Right ventricle myocardium superior (tissue), 1 donor: Measurements from ENCODE around the gene ZFPL1. TPM values are rescaled to one million over a fixed set of nuclear protein-coding genes. Genes with fewer than 3 reads are reported as not detected.
A peak's percentile ranks its signal among the peaks of the same experiment; 100 is the strongest.

Source experiments
- ATAC-seq: fragments of 200-7000 bp; cut with Tn5 transposase; one replicate; pipeline ENCODE4 v1.9.1; 2020; ENCODE audit warnings: mild to moderate bottlenecking; ENCODE audit not compliant: poor library complexity
- DNase-seq: peaks from one replicate; pipeline ENCODE4 v3.0.0-alpha.2; 2020
- intact Hi-C: fragments of 100-400 bp; cut with DNase I; formaldehyde crosslinking; loops from one replicate; pipeline ENCODE4 v1.11.2; 2022
- microRNA-seq: library from miRNA; unstranded; fragments of <30 nt; microRNA quantifications from one replicate; pipeline ENCODE4 v1.2.0, GENCODE V29; 2020
- total RNA-seq: library from RNA; stranded (reverse); fragmentation: NEBNext Ultra II Directional; extraction: Animal tissue kit (Norgen Biotek cat#: 25700); gene quantifications from one replicate; pipeline ENCODE4 v1.2.1, GENCODE V29; 2021
- donor health status: DM: no; HTN: yes; CAD: no; lungs with severe emphysema.

Gene ZFPL1
- total RNA-seq, 1 donor from 2014 or later = 19.9 TPM

DNA sequence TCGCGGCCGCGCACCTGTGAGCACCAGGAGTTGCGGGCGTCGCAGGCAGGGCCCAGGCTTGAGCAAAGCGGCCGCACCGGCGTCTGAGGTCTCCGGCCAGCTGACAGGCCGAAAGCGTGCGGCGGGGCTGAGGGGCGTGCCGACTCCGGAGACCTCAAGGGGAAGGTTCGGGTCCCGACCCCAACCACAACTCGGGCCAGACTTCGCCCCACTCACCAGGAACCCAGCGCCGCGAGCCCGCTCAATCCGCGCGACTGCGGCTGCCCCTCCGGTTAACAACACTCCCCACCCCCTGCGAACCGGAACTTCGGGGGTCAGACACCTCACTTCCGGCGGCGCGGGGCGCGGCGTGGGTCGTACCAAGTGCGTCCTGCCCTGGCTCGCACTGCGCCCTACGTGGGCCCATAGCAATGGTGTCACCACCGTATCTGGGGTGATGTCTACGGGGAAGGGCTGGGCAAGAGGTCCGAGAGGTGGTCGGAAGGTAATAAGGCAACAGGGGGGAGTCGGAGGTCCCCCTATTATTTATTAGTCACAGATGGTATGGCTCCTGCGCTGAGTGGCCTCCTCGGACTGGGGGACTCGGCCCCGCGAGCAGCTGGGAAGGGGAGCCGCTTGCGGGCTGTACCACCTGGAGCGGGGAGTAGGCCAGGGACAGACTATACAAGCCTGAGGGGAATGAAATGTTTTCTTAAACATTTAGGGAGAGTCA is 50.4 kb downstream of the ZFPL1 start, which contains the start of gene SYVN1:
Gene SYVN1, minus strand, starts transcription at position 280 of the 712 bp plus-strand sequence. CDS start 918 bp downstream, outside the sequence.
- DNase-seq (peak; percentile 94), ATAC-seq (peak; percentile 94)
- intact Hi-C loops = no loop called here

DNA sequence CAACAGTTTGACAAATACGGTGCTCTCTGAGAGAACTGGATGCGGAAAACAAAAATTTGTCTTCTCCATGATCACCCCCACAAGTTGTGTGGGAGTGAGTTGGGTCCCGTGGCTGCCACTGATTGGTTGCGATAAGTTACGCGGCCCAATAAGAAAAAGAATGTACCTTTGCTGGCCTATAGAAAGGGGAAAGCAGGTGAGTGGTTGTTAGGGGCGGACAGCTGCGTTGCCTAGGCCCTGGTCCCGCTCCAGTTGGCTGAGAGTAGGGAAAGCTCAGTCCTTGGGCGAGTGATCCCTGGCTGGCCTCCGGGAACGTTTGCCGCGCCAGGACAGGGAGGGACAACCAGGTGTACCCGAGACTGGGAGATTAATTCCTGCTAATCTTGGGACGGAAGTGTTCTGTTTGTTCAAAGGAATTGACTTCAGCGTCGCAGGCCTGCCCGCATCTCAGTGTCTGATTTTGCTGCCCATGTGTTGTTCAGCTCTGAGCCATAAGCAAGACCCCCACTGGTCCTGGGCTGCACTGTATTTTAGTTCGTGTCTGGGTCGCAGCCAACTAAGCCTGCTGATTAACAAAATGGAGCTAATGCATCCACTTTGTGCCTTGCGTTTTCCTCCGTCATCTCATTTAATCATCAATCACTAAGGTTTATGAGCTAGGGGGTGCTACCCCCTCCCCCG is 51.1 kb downstream of the ZFPL1 start:
- ATAC-seq (peak; percentile 92), DNase-seq (peak; percentile 92)
- intact Hi-C loops = no loop called here

- ATAC-seq (no peak), DNase-seq (no peak)
- intact Hi-C loops = no loop called here
These were observed 51.7 kb downstream of the ZFPL1 start for GRCh38 chr11:65135633-65136145.

DNA sequence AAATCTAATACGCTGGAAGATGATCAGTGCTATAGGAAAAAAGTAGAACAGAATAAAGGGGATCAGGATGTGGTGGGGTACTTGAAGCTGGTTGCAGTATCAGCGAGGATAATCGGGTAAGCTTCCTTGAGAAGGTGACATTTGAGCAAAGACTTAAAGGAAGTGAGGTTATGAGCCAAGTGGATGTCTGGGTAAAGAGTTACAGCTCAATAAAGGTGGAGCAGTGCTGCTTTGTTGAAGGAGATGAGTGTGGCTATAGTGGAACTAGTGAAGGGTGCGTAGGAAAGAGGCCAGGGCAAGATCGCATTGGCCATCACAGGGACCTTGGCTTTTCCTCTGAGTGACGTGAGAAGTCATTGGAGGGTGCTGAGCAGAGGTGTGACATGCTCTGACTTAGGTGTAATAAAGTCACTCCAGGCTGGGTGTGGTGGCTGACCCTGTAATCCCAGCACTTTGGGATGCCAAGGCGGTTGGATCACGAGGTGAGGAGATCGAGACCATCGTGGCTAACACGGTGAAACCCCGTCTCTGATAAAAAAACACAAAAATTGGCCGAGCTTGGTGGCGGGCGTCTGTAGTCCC is 52.6 kb downstream of the ZFPL1 start:
- ATAC-seq (no peak), DNase-seq (no peak)
- intact Hi-C loops = no loop called here

Small RNA genes within 50 kb of the gene (microRNA-seq; reads per million reads assigned to microRNA genes)
- not detected for gene MIR6751

Other genes starting within 250 kb of the ZFPL1 start
- gene CDC42BPG, start 239.6 kb upstream of the ZFPL1 start, total RNA-seq = 0.35 TPM
- gene EHD1, start 205.6 kb upstream of the ZFPL1 start, total RNA-seq = 47.4 TPM
- gene ATG2A, start 167.0 kb upstream of the ZFPL1 start, total RNA-seq = 11.5 TPM
- gene PPP2R5B, start 159.5 kb upstream of the ZFPL1 start, total RNA-seq = 20.6 TPM
- gene GPHA2, start 148.3 kb upstream of the ZFPL1 start, total RNA-seq = not detected
- gene MAJIN, start 112.1 kb upstream of the ZFPL1 start, total RNA-seq = not detected
- 2.0 TPM for gene BATF2, start 87.3 kb upstream of the ZFPL1 start, total RNA-seq
- 126 TPM for gene ARL2, start 70.1 kb upstream of the ZFPL1 start, total RNA-seq
- 18.0 TPM for gene SNX15, start 56.8 kb upstream of the ZFPL1 start, total RNA-seq
- 7.8 TPM for gene SAC3D1, start 43.0 kb upstream of the ZFPL1 start, total RNA-seq
- 3.1 TPM for gene NAALADL1, start 25.7 kb upstream of the ZFPL1 start, total RNA-seq
- gene CDCA5, start 182 bp upstream of the ZFPL1 start, total RNA-seq = 1.4 TPM
- gene VPS51, start 12.0 kb downstream of the ZFPL1 start, total RNA-seq = 88.1 TPM
- gene TM7SF2, start 27.6 kb downstream of the ZFPL1 start, total RNA-seq = 72.4 TPM
- gene ZNHIT2, start 33.5 kb downstream of the ZFPL1 start, total RNA-seq = 5.7 TPM
- gene FAU, start 37.9 kb downstream of the ZFPL1 start, total RNA-seq = 666 TPM
- 33.5 TPM for gene MRPL49, start 38.1 kb downstream of the ZFPL1 start, total RNA-seq
- gene SYVN1, start 50.3 kb downstream of the ZFPL1 start, total RNA-seq = 29.9 TPM
- gene SPDYC, start 86.0 kb downstream of the ZFPL1 start, total RNA-seq = not detected
- gene CAPN1, start 97.7 kb downstream of the ZFPL1 start, total RNA-seq = 66.9 TPM
- 4.9 TPM for gene POLA2, start 177.7 kb downstream of the ZFPL1 start, total RNA-seq
- 14.0 TPM for gene CDC42EP2, start 230.6 kb downstream of the ZFPL1 start, total RNA-seq
- gene DPF2, start 249.6 kb downstream of the ZFPL1 start, total RNA-seq = 49.3 TPM